GM18505 (cell line): ENCODE data around the gene BCL11B.

Source experiments
- ATAC-seq: cut with Tn5 transposase; IDR thresholded peaks from one replicate; pipeline ENCODE4 v1.9.1; 2021; ENCODE audit not compliant: unreplicated experiment
- POLR2A ChIP-seq: IDR thresholded peaks from 4 replicates; pipeline ENCODE4 v1.6.1; 2011; ENCODE audit warnings: borderline replicate concordance; ENCODE audit not compliant: insufficient read depth, insufficient read length; ENCODE audit errors: extremely low read depth

BCL11B gene

GRCh38 chr14:99280852-99281251 lies 8.9 kb upstream of the BCL11B start:
- ATAC-seq, result no peak
- TF ChIP-seq POLR2A, result no peak

GRCh38 chr14:99280066-99280731 lies 8.2 kb upstream of the BCL11B start:
- ATAC-seq, result no peak
- TF ChIP-seq POLR2A, result no peak

DNA sequence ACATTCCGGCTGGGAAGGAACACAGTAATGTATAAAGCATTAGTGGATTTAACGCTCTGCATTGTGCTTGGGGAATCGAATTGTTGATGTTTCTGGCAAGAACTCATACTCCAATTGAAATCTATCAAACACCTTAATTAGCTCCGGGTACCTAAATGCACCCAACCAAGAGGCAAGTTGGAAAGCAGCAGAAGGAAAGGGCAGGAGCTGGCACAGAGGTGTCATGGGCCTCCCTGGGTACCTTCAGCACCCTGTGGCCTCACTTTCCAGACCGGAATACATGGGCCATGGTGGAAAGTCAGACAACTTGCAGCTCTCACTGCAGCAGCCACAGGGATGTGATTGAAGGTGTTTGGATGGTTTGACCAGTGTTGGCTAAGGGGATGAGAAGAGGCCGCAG lies 6.8 kb upstream of the BCL11B start:
- no peak for ATAC-seq
- TF ChIP-seq POLR2A, result no peak

DNA sequence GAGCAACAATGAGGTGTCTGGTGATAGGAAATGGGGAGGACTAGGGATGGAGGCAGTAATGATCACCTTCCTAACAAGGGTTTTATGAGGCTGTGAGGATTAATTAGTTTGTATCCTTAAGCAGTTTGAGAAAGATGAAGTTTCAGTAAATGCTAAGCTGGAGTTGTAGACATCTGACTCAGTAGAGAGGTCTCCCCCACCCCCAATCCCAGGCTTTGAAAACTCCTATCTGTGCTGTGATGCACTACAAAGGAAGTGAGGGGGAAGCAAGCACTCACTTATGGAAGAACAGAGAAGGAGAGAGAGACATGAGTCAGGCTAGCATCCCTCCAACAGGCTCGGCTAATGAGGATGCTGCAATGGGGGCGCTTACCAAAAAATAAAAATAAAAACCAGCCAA lies 5.5 kb upstream of the BCL11B start:
- no peak for ATAC-seq
- TF ChIP-seq POLR2A, result no peak

DNA sequence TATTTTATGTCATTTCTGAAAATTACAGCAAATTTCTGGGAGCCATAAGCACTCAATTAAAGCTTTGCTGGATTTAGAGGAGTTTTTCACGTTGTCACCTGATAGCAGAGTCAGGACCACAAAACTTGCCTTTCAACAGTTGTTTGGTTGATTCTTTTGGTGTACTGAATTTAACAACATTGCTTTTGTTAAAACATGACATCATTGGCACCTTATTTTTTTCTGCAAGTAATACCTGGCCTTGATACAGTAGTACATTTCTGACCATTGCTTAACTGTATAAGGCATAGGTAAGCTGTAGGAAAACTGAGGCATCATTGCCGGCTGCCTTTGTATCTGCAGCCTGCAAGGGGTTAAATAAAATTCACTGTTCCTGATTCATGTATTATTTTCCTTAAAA lies 4.5 kb upstream of the BCL11B start:
- ATAC-seq, result no peak
- no peak for TF ChIP-seq POLR2A

DNA sequence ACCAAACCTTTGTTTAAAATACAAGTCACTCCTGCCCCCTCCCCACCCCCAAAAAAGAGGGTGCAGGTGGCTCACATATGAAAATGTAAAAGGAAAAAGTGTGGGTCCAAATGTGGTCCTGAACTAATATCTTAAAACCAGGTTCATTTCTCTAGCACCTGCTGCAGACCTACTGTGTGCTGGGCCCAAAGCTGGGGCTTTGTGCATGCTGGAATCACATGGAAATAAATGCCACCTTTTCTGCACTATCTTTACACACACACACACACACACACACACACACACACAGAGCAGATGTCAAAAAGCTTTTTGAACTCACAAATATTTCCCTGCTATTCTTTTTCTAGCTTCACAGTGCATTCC lies 3.2 kb upstream of the BCL11B start:
- no peak for ATAC-seq
- no peak for TF ChIP-seq POLR2A

GRCh38 chr14:99274346-99275221 lies 2.6 kb upstream of the BCL11B start:
- ATAC-seq, result no peak
- no peak for TF ChIP-seq POLR2A

GRCh38 chr14:99273766-99274345 lies 1.9 kb upstream of the BCL11B start:
- no peak for ATAC-seq
- no peak for TF ChIP-seq POLR2A

DNA sequence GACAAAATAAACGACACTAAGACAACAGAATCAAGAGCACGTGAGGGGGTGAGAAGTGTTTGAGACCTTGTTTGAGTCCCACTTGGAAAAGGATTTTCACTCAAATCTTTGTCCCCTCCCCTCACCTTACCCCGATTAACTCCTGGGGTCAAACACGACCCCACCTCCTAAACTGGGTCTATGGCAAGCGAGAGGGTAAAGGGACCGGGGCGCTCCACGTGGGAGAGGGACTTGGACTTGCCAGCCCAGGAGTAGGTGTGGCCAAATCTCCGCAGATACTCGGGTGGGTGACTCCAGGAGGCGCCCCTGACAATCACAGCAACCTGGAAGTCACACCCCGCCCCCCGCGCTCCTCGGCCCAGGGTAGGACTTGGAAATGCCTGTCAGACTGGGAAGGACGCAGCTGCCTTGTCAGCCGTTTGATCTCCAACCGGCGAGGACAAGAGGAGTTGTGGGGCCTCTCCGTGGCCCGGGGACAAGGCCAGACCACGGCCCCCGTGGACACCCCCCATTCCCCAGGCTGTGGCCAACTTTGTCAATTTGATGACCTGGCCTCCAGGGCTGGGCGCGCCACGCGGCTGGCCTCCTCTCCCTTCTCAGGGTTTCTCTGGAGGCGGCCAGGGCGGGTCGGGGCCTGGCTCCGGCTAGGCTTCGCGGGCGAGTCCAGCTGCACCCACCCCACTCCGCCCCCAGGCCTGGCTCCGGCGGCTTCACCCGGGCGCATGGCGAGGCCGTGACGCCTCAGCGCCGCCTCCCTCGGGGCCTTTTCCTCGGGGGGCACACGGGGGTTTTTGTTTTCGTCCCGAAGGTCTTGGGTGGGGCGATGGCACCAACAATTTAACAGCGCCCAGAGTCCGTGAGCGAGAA lies 1.1 kb upstream of the BCL11B start:
- ATAC-seq, result no peak
- TF ChIP-seq POLR2A, result no peak

- no peak for TF ChIP-seq POLR2A
- ATAC-seq, result no peak
These were observed 568 bp upstream of the BCL11B start for GRCh38 chr14:99272632-99272898.

GRCh38 chr14:99271221-99271941 lies 616 bp downstream of the BCL11B start:
- no peak for TF ChIP-seq POLR2A
- no peak for ATAC-seq

DNA sequence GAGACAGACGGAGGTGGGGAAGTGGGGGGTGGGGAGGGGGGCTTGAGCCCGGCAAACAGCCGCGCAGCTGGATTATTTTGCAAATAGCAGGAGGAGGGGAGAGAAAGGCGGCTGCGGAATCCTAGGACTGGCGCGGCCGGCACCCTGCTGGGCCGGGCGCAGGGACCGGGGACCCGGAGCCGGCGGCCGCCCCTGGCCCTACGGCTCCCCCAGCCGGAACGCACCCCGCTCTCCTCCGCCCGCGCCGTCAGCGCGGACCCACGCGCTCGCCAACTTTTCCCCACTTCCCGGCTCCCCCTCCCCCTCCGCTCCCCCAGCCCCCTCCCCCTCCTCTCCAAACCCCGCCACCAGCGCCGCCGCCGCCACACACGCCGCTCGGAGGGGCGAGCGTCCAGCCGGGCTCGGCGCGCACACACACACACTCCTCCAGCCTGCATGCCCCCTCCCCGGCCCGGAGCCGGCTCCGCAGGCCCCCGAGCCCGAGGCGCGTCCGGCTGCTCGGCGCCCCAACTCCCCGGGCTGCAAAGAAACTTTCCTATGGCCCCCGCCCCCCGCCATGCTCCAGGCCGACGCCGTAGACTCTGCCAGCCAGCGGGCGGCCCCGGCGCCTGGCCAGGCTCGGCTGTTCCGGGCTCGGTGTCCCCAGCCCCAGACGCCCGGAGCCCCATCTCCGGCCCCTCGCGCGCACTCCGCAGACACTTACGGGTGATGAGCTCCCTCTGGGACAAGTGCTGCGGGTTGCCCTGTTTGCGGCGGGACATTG lies 1.4 kb downstream of the BCL11B start:
- ATAC-seq, result no peak
- no peak for TF ChIP-seq POLR2A
